Measurements from ENCODE around the gene PKIB.

DNA sequence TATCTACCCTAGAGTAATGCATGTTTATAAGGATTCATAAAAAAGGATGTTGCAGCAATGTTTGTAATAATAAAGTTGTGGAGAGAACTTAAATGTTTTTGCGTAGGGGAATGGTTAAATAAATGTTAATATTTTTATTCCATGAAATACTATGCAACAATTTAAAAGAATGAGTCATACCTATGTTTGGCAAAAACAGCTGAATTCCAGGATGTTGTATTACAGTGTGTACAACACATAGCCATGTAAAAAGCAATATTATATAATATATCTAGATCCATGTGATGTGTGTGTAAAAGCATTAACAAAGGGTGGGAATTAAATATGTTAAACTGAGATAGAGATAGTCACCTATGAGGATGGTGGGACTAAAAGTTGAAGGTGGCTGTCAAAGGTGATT lies 21.1 kb upstream of the PKIB start:
- TF ChIP-seq, protein P1, sequence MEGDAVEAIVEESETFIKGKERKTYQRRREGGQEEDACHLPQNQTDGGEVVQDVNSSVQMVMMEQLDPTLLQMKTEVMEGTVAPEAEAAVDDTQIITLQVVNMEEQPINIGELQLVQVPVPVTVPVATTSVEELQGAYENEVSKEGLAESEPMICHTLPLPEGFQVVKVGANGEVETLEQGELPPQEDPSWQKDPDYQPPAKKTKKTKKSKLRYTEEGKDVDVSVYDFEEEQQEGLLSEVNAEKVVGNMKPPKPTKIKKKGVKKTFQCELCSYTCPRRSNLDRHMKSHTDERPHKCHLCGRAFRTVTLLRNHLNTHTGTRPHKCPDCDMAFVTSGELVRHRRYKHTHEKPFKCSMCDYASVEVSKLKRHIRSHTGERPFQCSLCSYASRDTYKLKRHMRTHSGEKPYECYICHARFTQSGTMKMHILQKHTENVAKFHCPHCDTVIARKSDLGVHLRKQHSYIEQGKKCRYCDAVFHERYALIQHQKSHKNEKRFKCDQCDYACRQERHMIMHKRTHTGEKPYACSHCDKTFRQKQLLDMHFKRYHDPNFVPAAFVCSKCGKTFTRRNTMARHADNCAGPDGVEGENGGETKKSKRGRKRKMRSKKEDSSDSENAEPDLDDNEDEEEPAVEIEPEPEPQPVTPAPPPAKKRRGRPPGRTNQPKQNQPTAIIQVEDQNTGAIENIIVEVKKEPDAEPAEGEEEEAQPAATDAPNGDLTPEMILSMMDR (optimal IDR thresholded peaks at IDR 0.05 in 1 of 3, IDR thresholded peaks at IDR 0.05 in 1 of 3, conservative IDR thresholded peaks at IDR 0.05 in 1 of 3; ENCODE audit: extremely low read depth in 1 of 3, insufficient read depth in 2 of 3, low read length in 3 of 3) = no peak
- no peak for TF ChIP-seq EZH2 (IDR thresholded peaks at IDR 0.05; ENCODE audit: low read length)
